OCI-LY7 (cell line): ENCODE measurements around the gene ARL2.

ENCODE experiments used
- CTCF ChIP-seq: fragments of 200-600 bp; sonication (generic); conservative IDR thresholded peaks from 2 replicates; pipeline ENCODE4 v1.5.1; 2014; ENCODE audit warnings: mild to moderate bottlenecking, antibody characterized with exemption, low read length, moderate library complexity, mixed read lengths
- EZH2phosphoT487 ChIP-seq: fragments of 200-600 bp; sonication (generic); IDR thresholded peaks from 2 replicates; pipeline ENCODE4 v1.6.1; 2018; ENCODE audit warnings: low read depth, borderline replicate concordance, mild to moderate bottlenecking, mixed run types, antibody characterized with exemption, low read length, moderate library complexity, mixed read lengths

GRCh38 chr11:65058012-65058411 is 44.1 kb downstream of the ARL2 start:
- no peak for TF ChIP-seq CTCF
- TF ChIP-seq EZH2phosphoT487: no peak
